AG04449 (cell line): ENCODE results near the gene FAM221B.
A peak's percentile ranks its signal among the peaks of the same experiment; 100 is the strongest.

Experiments
- CTCF ChIA-PET: fragments of 350-600 bp; formaldehyde crosslinking; extraction: SDS; loops from one replicate; lab custom pipeline; 2021; ENCODE audit warnings: antibody characterized with exemption; lab: Yijun Ruan, JAX
- POLR2A ChIA-PET: fragments of 400-600, 350-600 bp; formaldehyde crosslinking; extraction: SDS; loops from one replicate; lab custom pipeline; 2020; ENCODE audit warnings: antibody characterized with exemption, inconsistent platforms; lab: Yijun Ruan, JAX
- DNase-seq: peaks from one replicate; pipeline ENCODE4 v3.0.0-alpha.2; 2010; ENCODE audit warnings: low read depth, low spot score
- H3K4me3 ChIP-seq: 2 replicates; pipeline ENCODE4 v1.5.1; 2011; ENCODE audit warnings: low read depth, mild to moderate bottlenecking, control low read depth, low read length
- CTCF ChIP-seq: IDR thresholded peaks from one replicate; pipeline ENCODE4 v1.5.1; 2011; ENCODE audit warnings: mild to moderate bottlenecking, moderate library complexity, low read length, control low read depth, inconsistent platforms; ENCODE audit not compliant: insufficient read depth; ENCODE audit errors: missing control alignments

Gene FAM221B

GRCh38 chr9:35835766-35836165, 7.2 kb upstream of the FAM221B start:
- DNase-seq = no peak
- POLR2A ChIA-PET = no interaction called here
- H3K4me3 ChIP-seq = no peak overlapping the region
- CTCF ChIA-PET = interaction anchor here (0.7 to 10.0 kb wide), 7 partner anchors 9 to 110 kb away, joined by 3 to 106 read pairs (median 9); partner anchors contain the start of genes FAM221B, HINT2 and TMEM8B
- no peak for TF ChIP-seq CTCF

DNA sequence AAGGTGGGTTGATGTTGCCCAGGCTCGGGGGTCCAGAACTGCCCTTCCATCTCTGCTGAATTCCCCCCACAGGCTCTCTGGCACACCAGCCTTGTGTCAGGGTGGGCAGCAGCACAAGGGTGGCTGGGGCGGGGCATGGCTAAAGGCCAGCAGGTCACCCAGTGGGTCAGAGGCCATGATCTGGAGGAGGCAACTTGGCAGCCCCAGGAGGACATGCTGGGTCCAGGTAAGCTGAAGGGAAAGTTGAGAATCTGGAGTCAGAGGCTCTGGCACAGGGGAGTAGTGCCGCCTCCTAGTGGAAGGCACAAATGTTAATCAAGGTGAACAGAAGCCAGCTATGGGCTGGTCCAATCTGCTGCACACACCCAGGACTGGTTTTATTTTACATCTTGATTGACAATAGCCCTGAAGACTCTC, 6.7 kb upstream of the FAM221B start:
- ChIA-PET POLR2A (no interaction called here), CTCF (interaction anchor here (0.7 to 10.0 kb wide), 6 partner anchors 10 to 68 kb away, joined by 3 to 106 read pairs (median 9); partner anchors contain the start of genes FAM221B, HINT2 and TMEM8B)
- no peak for DNase-seq
- H3K4me3 ChIP-seq = no peak overlapping the region
- no peak for TF ChIP-seq CTCF

- DNase-seq = no peak
- CTCF ChIA-PET = interaction anchor here (0.6 to 10.0 kb wide), 8 partner anchors 7 to 78 kb away, joined by 3 to 106 read pairs (median 8); partner anchors contain the start of genes FAM221B, HINT2 and TMEM8B
- TF ChIP-seq CTCF = no peak
- H3K4me3 ChIP-seq = no peak overlapping the region
- POLR2A ChIA-PET = no interaction called here
These were observed 6.0 kb upstream of the FAM221B start for GRCh38 chr9:35834260-35835215.

DNA sequence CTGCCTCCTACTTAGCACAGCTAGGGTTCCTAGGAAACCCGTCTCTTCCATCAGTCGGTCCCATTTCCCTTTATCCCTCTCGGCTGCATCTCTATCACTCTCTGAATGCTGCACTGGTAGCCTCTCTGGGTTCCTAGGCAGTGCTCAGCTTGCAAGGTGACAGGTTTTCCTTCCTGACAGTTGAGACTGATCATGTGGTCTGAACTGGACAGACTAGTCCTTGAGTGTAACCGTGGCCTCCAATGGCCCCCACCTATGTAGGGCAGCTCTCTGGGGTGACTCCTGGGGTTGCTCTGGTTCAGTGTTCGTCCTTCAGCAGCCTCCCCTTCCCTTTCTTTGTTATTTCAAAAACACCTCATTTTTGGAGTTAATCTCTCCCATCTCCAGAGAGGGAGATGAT, 4.3 kb upstream of the FAM221B start:
- DNase-seq = no peak
- H3K4me3 ChIP-seq = no peak overlapping the region
- ChIA-PET CTCF (interaction anchor here (0.9 to 3.6 kb wide), 6 partner anchors 9 to 70 kb away, joined by 3 to 11 read pairs (median 8); partner anchors contain the start of gene HINT2), POLR2A (no interaction called here)
- no peak for TF ChIP-seq CTCF

DNA sequence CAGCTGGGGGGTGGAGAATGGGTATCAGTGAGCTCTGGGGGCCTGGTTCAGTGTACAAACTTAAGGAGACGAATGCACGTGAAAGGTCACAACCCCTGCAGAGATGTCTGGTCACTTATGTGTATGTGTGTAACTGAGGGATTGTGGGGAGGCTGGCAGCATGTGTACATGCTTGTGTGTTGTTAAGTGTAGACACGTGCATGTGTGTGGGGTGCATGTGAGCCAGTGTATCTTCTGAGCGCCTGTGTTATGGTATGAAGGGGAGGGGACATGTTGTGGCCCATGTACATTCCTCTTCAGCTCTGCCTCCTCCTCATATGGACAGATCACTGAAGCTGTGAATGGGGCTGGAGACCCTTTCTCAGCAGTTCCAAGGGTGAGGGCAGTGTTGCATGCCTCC, 2.5 kb upstream of the FAM221B start:
- no peak overlapping the region for H3K4me3 ChIP-seq
- POLR2A ChIA-PET = no interaction called here
- no peak for TF ChIP-seq CTCF
- CTCF ChIA-PET = interaction anchor here (0.8 to 3.7 kb wide), 5 partner anchors 11 to 114 kb away, joined by 3 to 13 read pairs (median 4); no protein-coding TSS in a partner anchor
- DNase-seq = no peak

- TF ChIP-seq CTCF = no peak
- POLR2A ChIA-PET = no interaction called here
These were observed 1.2 kb upstream of the FAM221B start for GRCh38 chr9:35829764-35830096.

More at GRCh38 chr9:35829764-35830096, 1.2 kb upstream of the FAM221B start:
- CTCF ChIA-PET = interaction anchor here (3.7 kb wide), 1 partner anchor 50 kb away, joined by 13 read pairs; no protein-coding TSS in a partner anchor
- no peak for DNase-seq
- peak overlapping the region; percentile 69 for H3K4me3 ChIP-seq
